Hematopoietic multipotent progenitor cell treated with erythropoietin and hydrocortisone succinate and interleukin-3 and kit ligand, for 4 days (in vitro differentiated cells): Measurements from ENCODE around the gene MED25.

Experiments used
- DNase-seq: peaks from one replicate; pipeline ENCODE4 v3.0.0-alpha.2; 2015

Gene MED25

GRCh38 chr19:49859682-49860335 is 41.7 kb downstream of the MED25 start:
- no peak for DNase-seq

DNA sequence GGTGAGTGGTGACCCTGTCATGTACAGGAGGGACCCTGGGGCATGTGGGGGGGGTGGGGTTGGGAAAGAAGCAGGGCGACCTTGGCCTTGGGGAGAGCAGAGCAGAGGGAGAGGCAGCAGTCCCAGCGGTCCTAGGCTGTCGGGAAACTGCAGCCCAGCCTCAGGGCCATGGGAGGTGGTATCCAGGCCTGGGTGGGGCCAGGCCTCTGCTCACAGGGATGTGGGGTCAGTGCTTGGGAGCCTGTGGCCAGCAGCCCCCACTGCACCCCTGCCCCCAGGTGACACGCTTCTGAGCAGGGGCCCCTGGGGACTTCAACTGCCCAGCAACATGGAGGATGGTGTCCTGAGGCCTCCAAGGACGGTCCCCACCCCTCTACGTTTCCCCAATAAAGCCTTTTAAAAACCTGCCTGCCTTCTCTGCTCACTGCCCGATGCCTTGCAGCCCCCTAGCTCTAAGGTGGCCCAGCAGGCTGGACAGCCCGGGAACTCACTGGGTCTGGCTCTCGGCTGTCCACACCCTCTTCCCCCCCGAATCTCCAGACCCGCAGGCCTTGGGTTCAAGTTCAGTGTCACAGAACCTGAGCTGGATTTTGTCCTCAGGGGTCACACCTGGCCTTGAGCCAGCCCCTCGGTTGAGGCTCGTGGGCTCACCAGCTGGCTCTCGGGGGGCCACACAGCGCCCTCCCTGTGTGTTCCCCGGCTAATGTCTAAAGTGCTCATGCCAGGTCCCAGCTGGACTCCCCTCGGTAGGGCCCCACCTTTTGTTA is 42.4 kb downstream of the MED25 start:
- no peak for DNase-seq

DNA sequence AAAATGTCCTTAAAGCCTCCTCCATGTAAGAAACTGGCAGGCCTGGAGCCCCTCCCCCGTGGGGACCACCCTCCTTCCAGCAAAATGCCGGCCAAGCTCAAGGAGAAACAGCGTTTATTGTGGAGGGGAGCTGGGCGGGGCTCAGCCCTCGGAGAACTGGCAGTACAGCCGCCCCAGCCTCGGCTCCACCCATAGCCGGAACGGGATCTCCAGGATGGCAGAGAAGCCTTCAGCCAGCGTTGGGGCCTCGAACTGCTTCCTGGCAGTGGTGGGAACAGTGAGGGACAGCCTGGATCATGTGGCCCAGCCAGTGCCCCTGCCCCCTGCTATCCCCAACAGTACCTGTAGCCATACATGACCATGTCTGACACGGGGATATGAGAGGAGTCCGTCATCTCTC is 43.0 kb downstream of the MED25 start:
- DNase-seq, result no peak

GRCh38 chr19:49861541-49862378 is 43.7 kb downstream of the MED25 start:
- DNase-seq, result no peak

DNA sequence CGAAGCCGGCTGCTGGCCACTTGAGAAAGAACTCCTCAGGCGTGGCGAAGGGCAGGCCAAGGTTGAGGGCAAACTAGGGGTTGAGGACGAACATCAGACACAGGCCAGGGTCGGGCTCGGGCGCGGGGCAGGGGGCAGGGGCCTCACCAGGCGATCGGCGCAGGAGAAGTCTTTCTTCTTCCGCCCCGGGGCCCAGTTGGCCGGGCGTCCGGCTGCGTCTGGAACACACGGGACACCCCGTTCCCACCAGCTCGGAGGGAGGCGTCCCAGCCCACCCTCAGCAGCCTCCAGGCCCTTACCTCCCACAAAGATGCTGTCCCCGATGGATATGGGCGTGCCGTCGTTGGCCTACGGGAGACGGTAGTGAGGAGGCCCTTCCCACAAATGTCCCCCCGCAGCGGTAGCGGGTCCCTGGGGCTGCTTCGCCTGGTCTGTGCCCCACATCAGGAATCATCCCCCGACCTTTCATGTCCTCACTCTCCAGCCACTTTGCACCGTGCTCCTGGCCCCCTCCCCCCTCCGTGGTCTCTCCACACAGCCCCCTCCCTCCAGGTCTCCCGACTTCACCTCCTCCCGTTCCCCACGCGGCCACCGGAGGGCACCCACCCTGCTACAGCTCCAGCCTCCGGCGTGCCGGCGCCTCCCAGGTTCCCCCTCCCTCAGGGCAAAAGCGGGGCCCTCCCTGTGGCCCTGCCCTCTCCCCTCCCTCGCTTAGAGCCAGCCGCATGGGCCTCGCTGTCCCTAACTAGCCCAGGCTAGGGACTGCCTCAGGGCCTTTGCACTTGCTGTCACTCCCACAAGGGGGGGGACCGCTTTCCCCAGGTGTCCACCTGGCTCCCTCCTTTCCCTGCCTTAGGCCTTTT is 44.5 kb downstream of the MED25 start:
- peak; percentile 60 for DNase-seq

DNA sequence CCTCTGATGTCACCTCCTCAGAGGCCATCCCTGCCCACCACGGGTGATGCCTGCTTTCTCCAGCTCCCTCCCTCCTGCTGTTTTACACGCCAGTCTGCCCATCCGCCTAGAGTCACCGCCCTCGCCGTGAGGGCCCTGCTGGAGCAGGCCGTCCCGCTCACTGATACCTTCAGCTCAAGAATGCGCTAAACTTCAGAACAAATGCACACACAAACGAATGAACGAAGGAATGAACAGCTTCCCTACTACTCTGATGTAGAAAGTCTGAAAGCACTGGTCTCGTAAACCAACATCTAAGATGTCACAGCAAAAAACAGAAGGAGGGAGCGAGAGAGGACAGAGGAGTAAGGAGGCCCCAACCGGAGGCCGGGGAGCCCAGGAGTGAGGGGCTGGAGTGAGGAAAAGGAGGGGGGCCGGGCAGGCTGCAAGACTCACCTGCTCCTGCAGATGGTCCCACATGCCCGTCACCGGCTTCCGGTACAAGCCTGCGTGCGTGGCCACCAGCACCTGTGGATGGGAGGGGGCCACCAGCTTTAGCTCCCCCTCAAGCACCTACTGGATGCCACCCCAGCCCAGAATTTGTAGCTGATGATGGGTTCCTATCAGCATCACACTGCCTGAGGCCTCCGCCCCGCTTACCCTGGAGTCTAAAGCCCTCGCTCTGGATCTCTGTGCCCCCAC is 45.3 kb downstream of the MED25 start:
- no peak for DNase-seq

GRCh38 chr19:49863935-49864320 is 45.8 kb downstream of the MED25 start:
- no peak for DNase-seq

DNA sequence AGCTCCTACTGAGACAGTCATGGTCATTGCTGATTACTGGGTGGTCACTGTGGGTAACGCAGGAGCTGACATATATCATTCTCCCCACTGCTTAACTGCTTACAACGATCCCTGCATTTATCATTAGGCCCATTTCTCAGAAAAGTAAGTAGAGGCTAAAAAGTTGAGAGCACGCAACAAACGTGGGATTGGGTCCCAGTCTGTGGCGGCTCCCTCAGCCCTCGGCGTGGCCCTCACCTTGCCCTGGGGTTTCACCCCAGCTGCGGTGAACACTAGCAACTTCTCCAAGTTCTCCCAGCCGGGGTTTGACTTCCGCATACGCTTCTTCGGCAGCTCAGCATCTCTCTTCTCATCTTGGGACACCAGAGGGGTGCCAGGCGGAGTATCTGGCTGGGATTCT is 46.8 kb downstream of the MED25 start:
- no peak for DNase-seq

DNA sequence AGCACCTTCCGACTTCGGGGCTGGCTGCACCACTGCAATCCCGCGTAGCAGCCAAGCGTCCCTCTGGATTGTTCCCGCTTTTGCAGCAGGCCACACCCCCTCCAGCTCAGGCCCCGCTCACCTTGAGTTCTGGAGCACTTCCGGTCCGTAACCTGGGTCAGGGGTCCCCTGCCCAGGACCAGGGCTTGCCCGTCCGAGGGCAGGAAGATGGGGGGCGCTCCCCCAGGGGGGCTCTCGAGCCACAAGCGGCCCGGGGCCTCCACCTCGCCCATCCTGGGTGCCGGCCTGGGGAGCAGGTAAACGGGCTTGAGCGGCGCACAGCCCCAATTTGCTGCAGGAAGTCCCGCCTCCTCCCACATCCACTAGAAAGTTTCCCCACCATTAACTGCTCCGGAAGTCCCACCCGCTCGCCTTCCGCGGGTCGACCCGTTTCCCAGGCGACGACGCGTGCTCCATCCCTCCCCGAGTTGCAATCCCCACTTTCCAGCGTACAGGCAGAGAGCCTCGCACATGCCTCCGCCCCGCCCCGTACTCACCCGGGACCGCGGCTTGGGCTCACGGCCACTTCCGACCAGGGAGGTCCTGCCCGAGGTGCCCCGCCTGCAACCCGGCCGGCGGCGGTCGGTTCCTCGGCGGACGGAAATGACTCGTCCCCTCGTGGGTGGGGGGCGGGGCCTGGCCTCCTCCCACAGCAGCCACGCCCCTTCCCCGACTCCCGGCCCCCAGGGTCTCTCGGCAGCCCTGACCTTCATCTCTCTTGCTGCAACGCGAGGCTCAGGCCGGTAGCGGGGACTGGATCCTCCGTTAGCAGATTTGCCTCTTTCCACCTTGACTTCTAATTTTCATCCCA is 49.1 kb downstream of the MED25 start, which contains the start of gene PNKP:
Gene PNKP, minus strand, starts transcription at position 644 of the 850 bp plus-strand sequence. Its CDS starts 372 bp downstream, at position 272.
- peak; percentile 97 for DNase-seq

- DNase-seq, result no peak
Observed at GRCh38 chr19:49869009-49869483, 51.0 kb downstream of the MED25 start.

- peak; percentile 100 for DNase-seq
Observed at GRCh38 chr19:49869484-49870308, 51.6 kb downstream of the MED25 start.

DNA sequence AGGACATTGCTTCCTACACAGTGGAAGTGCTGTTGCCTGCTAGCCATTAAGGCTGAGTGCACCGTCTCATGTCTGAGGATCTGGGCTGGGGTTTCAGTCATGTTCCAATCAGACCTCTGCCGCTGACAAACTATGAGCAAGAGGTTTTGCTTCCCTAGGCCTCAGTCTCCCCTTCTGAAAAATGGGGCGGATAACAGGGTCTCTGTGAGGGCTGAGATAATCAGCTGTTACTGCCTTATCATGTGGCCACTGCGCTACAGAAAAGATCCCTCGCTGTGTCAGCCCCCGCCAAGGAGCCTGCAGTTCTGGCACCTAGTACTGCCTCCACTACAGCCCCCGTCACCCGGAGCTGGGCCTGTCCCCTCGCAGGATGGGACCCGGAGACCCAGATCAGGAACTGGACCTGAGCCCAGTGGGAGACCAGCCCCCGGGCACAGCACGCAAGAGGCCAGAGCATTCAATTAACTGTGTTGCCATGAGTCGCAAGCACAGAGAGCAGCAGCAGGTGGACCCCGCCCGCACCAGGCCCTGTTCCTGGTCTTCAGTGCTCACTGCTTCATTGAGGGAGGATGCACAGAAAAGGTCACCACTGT is 52.3 kb downstream of the MED25 start:
- no peak for DNase-seq

- DNase-seq, result no peak
Observed at GRCh38 chr19:49871349-49871985, 53.4 kb downstream of the MED25 start.

DNA sequence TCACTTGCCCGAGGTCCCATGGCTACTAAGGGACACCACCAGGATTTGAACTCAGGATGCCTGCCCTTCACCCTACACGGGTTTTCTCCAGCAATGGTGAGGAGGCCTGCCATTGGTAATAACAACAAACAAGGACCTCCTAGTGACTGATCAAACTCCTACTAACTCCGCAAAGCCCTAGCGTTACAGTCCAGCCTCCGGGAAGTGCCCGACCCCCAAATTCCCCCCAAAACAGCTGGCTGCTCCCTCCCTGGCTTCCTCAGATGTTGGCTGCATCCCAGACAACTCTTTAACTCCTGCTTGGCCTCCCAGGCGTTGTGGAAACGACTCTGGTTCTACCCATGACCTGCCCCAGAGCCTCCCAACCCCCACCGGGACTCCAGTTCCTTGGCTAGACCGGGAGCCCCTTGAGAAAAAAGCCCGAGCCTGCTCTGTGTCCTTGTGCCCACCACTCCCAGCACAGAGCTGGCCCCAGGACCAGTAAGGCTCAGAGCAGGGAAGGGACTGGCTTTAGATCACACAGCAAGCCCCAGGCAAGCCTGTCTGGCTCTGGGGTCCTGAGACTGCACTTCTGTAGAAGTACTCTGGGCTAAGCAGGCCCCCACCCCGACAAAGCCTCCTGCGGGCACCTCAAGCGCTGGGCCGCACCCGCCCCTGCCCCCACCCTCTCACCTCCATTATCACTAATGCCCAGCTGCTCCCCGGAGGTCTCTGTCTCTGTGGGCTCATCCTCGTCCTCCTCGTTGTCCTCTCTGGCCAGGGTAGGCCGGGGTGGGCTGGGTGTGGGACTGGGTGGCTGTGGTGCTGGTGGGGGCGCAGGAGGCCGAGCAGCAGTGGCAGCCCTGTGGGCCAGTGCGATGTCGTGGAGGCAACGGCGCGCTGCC is 54.4 kb downstream of the MED25 start:
- DNase-seq, result no peak

DNA sequence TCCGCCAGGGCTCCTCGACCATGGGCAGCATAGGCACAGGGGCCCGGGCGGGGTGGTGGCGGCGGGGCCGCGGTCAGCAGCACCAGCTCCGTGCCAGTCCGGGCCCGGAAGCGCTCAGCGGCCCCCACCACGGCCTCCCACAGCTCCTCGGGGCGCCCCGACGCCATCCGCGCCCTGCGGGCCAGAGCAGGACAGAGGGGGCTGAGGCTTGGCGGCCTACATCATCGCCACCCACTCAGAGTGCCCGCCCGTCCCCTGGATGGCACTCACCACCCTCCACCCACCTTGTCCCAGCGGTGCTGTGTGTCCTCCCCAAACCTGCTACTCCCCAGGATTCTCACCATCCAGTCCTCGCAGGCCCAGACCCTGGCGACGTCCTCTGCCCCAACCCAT is 55.0 kb downstream of the MED25 start:
- DNase-seq, result no peak

GRCh38 chr19:49873834-49874233 is 55.7 kb downstream of the MED25 start:
- no peak for DNase-seq

DNA sequence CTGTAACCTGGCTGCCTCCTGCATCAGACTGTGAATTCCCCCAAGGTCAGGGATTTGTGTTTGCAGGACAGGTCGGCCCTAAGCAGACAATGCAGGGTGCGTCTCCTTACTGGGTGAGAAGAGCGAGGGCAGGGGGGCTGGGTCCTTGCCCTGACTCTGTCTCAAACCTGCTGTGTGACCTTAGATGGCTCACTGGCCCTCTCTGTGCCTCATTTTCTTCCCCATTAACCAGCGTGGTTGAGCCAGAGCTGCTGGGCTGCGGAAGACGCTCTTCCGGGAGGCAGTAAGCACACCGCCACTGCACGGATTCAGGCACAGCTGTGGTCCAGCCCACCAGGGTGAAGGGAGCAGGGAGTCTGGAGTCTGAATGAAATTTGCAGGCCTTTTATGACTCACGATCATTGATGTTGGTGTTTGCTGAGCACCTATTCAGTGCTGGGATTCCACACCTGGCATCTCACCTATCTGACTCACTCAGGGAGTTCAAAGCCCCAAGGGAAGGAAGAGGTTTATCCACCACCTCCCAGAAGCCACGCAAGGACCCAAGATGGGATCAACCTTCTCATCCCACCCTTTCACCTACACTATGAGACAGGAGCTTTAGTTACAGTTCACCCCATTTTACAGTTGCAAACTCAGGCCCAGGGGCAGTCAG is 56.5 kb downstream of the MED25 start:
- DNase-seq, result peak; percentile 0
